Measurements from ENCODE around the gene DAGLB. TPM values are rescaled to one million over a fixed set of nuclear protein-coding genes. Genes with fewer than 3 reads are reported as not detected.
"Not testable (repeated sequence)": the region's sequence is repeated elsewhere in the genome, so short reads cannot be mapped to it uniquely, and the experiment has no call there.

DAGLB gene
- total RNA-seq, 1 donor from 2014 or later: 17.5 TPM

GRCh38 chr7:6401536-6401935 is 46.2 kb downstream of the DAGLB start:
- intact Hi-C loops (cut with micrococcal nuclease): no loop called here

GRCh38 chr7:6400243-6401105 is 47.3 kb downstream of the DAGLB start:
- intact Hi-C loops (cut with micrococcal nuclease): not testable (repeated sequence)

GRCh38 chr7:6399351-6399750 is 48.4 kb downstream of the DAGLB start:
- intact Hi-C loops (cut with micrococcal nuclease): no loop called here

GRCh38 chr7:6398943-6399342 is 48.8 kb downstream of the DAGLB start:
- intact Hi-C loops (cut with micrococcal nuclease): no loop called here

- intact Hi-C loops (cut with micrococcal nuclease): not testable (repeated sequence)
Observed at GRCh38 chr7:6397759-6398495, 49.8 kb downstream of the DAGLB start.

- intact Hi-C loops (cut with micrococcal nuclease): loop anchor here (1.0 kb wide), 1 partner anchor 23 kb away; no protein-coding TSS in a partner anchor
Observed at GRCh38 chr7:6395898-6396595, 51.7 kb downstream of the DAGLB start.

- intact Hi-C loops (cut with micrococcal nuclease): no loop called here
Observed at GRCh38 chr7:6394114-6394513, 53.6 kb downstream of the DAGLB start.

GRCh38 chr7:6393667-6394056 is 54.1 kb downstream of the DAGLB start:
- intact Hi-C loops (cut with micrococcal nuclease): no loop called here

GRCh38 chr7:6392712-6393666 is 54.8 kb downstream of the DAGLB start:
- intact Hi-C loops (cut with micrococcal nuclease): no loop called here

- intact Hi-C loops (cut with micrococcal nuclease): no loop called here
Observed at GRCh38 chr7:6389728-6390127, 58.0 kb downstream of the DAGLB start.

GRCh38 chr7:6387734-6388294 is 59.9 kb downstream of the DAGLB start:
- intact Hi-C loops (cut with micrococcal nuclease): no loop called here

GRCh38 chr7:6386779-6387178 is 61.0 kb downstream of the DAGLB start:
- intact Hi-C loops (cut with micrococcal nuclease): no loop called here

- intact Hi-C loops (cut with micrococcal nuclease): no loop called here
Observed at GRCh38 chr7:6385909-6386560, 61.7 kb downstream of the DAGLB start.

- intact Hi-C loops (cut with micrococcal nuclease): no loop called here
Observed at GRCh38 chr7:6385110-6385781, 62.5 kb downstream of the DAGLB start.

GRCh38 chr7:6384327-6384726 is 63.4 kb downstream of the DAGLB start:
- intact Hi-C loops (cut with micrococcal nuclease): no loop called here

- intact Hi-C loops (cut with micrococcal nuclease): no loop called here
Observed at GRCh38 chr7:6382817-6383216, 64.9 kb downstream of the DAGLB start.

- intact Hi-C loops (cut with micrococcal nuclease): not testable (repeated sequence)
Observed at GRCh38 chr7:6381846-6382245, 65.9 kb downstream of the DAGLB start.

GRCh38 chr7:6380310-6381095 is 67.3 kb downstream of the DAGLB start:
- intact Hi-C loops (cut with micrococcal nuclease): no loop called here

- intact Hi-C loops (cut with micrococcal nuclease): no loop called here
Observed at GRCh38 chr7:6379886-6380285, 67.9 kb downstream of the DAGLB start.
